22Rv1 (cell line): Measurements from ENCODE around the gene PTPRD.

Experiments
- ZFX ChIP-seq: fragments of 450-650 bp; IDR thresholded peaks from 2 replicates; pipeline ENCODE4 v1.6.1; 2017; ENCODE audit warnings: antibody characterized with exemption, borderline replicate concordance
- TF ChIP-seq, protein P1 (sequence below): fragments of 450-650 bp; IDR thresholded peaks from 2 replicates; pipeline ENCODE4 v1.5.1; 2017; ENCODE audit warnings: mild to moderate bottlenecking

DNA sequence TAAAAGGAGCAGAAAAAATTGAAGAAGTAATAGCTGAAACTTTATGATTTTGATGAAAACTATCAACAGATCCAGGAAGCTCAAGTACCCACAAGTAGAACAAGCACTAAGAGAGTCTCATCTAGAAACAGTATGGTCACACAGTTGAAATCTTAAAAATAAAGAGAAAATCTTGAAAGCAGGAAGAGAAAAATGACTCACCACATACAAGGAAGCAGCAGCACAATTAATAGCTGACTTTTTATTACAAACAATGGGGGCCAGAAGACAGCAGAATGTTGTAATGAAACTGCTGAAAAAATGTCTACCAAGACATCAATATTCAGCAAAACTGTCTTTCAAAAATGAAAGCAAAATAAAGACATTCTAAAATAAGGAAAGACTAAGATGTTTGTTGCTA is 1704.9 kb downstream of the PTPRD start:
- TF ChIP-seq, protein P1, sequence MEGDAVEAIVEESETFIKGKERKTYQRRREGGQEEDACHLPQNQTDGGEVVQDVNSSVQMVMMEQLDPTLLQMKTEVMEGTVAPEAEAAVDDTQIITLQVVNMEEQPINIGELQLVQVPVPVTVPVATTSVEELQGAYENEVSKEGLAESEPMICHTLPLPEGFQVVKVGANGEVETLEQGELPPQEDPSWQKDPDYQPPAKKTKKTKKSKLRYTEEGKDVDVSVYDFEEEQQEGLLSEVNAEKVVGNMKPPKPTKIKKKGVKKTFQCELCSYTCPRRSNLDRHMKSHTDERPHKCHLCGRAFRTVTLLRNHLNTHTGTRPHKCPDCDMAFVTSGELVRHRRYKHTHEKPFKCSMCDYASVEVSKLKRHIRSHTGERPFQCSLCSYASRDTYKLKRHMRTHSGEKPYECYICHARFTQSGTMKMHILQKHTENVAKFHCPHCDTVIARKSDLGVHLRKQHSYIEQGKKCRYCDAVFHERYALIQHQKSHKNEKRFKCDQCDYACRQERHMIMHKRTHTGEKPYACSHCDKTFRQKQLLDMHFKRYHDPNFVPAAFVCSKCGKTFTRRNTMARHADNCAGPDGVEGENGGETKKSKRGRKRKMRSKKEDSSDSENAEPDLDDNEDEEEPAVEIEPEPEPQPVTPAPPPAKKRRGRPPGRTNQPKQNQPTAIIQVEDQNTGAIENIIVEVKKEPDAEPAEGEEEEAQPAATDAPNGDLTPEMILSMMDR: no peak
- no peak for TF ChIP-seq ZFX
